HL-60/S4 (cell line): Measurements from ENCODE around the gene RHD.
"Not testable (repeated sequence)": the region's sequence is repeated elsewhere in the genome, so short reads cannot be mapped to it uniquely, and the experiment has no call there.

ENCODE experiments used
- in situ Hi-C: fragments of 300-500 bp; cut with MboI; formaldehyde crosslinking; loops from 2 replicates; pipeline ENCODE4 v1.14.3; 2022; ENCODE audit warnings: low sequenced_read_pairs

Gene RHD

DNA sequence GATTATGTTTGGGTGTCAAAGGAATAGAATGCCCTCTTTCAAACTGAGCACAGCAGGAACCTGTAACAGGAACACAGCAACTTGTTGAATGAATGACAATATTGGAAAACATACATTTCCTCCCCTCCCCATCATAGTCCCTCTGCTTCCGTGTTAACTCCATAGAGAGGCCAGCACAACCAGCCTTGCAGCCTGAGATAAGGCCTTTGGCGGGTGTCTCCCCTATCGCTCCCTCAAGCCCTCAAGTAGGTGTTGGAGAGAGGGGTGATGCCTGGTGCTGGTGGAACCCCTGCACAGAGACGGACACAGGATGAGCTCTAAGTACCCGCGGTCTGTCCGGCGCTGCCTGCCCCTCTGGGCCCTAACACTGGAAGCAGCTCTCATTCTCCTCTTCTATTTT, at the start of gene RHD:
Gene RHD (plus strand): TSS at position 272 of the 400 bp plus-strand sequence. CDS start 39 bp downstream, at position 311.
- in situ Hi-C loops = not testable (repeated sequence)

DNA sequence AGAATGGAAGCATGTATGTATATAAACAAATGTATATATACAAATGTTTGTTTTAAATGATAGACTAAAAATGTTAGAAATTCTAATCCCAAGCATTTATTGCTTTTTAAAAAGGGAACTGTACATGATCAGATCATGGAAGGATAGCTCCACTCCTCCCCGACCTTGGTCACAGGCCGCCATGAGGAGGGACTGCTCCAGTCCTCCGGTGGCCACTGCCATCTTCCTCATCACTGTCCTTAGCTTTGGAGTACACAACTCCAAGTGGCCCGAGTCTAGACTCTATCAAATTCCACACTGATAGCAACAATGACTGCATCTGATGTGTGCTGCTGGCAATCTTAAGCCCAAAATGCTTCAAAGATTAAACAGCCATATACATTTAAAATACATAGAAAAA, 49.7 kb upstream of the RHD start:
- in situ Hi-C loops = loop anchor here (25.0 kb wide), 1 partner anchor 535 kb away; no protein-coding TSS in a partner anchor

DNA sequence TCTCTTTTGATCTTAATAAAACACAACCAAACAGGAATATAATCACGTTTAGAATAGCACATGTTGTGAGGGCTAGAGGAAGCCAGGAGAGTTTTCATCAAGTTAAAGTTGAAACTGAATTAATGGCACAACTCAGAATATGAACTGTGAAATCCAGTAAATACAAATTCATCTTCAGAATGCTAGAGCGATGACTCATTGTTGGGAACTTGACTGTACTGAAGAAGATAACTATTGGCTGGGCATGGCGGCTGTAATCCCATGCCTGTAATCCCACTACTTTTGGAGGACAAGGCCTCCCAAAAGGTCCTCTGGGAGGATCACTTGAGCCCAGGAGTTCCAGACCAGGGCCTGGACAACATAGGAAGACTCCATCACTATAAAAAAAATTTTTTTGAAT, 48.8 kb upstream of the RHD start:
- in situ Hi-C loops = loop anchor here (25.0 kb wide), 1 partner anchor 536 kb away; no protein-coding TSS in a partner anchor

DNA sequence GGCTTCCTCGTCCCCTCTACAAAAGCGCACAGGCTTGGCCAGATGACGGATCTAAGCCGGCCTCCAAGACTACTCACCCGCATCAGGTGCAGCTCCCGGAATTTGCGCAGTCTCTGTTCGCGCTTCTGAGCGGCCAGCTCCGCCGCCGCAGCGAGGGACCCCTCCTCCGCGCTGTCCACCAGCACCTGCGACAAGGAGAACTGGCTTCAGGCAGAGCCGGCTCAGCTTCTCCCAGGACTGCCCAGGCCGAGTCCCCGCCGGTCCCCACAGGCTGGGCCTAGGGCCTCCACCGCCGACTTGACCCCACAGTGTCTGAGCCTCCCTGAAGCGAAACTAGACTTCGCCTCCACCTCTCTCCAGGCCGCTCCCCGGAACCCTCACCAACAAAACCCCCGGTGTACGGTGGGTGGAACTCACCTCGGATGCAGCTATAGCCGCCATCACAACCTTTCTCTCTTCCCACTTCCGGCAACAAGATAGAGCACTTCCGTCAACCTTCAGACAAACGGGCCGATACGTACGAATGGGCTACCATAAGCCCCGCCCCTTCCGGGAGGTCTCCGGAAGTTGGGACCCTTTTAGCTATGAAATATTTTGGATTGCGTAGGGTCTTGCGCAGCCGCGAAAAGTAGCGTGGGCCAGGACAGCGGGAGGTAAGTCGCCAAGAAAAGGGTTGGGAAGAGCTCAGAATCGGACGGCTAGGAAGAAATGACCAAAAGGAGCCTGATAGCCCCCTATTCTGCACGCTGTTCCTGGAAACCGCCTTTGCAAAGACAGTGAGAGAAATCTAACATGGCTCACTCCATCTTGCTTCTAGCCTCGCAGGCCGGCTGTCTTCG, 40.1 kb upstream of the RHD start, which contains the start of gene SYF2:
Gene SYF2 (minus strand): TSS at position 476 of the 839 bp plus-strand sequence. CDS start 35 bp downstream, at position 441.
- in situ Hi-C loops = no loop called here

DNA sequence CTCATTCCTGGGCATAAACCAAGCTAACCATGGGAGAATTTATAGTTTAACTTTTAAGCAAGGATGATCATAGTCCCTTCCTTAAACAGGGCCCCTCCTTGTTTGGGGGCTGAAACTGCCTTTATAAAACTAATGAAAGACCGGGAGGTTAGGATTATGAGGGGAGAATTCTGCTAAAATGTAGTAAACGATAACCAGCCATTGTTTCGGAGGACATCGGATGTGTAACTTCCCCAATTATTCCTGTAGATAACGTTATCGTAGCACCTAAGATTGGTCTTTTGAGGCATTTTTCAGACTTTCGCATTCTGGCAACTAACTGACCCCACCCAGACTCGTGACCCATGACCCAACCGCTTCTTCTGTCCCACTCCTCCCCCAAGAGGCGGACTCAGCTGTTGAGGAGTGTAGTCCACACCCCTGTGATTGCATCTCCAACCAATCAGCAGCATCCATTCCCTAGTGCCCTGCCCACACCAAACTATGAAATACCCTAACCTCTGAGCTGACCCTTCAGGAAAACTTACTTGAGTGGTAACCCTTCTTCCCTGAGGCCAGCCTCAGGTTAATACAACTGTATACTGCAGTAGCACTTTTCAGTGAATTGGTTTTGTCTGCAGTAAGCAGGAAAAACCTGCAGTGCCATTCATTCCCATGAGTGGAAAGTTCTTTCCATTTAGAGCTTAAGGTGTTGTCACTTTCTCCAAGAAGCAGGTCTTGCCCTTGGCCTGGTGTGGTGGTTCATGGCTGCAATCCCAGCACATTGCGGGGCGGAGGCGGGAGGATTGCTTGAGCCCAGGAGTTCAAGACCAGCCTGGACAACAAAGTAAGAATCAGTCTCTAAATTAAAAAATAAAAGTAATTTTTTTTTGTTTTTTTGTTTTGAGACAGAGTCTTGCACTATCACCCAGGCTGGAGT, 39.2 kb upstream of the RHD start:
- in situ Hi-C loops = no loop called here

DNA sequence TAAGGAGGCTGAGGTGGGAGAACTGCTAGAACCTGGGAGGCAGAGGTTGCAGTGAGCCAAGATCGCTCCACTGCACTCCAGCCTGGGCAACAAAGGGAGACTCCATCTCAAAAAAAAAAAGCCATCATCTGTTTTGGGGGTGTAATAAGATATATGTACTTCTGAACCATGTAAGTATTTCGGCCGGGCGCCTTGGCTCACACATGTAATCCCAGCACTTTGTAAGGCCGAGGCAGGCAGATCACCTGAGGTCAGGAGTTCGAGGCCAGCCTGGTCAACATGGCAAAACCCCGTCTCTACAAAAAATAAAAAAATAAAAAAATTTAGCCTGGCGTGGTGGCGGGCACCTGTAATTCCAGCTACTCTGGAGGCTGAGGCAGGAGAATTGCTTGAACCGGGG, 36.9 kb upstream of the RHD start:
- in situ Hi-C loops = not testable (repeated sequence)

DNA sequence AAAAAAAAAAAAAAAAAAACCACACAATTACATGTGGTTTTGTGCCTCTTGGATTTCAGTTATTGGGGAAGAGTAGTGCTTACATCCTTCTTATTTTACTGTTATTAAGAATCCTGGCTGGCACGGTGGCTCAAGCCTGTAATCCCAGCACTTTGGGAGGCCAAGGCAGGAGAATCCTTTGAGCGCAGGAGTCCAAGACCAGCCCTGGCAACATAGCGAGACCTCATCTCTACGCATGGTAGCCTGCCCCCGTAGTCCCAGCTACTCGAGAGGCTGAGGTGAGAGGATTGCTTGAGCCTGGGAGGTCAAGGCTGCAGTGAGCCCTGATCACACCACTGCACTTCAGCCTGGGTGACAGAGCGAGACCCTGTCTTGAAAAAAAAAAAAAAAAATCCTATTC, 36.0 kb upstream of the RHD start:
- in situ Hi-C loops = not testable (repeated sequence)

DNA sequence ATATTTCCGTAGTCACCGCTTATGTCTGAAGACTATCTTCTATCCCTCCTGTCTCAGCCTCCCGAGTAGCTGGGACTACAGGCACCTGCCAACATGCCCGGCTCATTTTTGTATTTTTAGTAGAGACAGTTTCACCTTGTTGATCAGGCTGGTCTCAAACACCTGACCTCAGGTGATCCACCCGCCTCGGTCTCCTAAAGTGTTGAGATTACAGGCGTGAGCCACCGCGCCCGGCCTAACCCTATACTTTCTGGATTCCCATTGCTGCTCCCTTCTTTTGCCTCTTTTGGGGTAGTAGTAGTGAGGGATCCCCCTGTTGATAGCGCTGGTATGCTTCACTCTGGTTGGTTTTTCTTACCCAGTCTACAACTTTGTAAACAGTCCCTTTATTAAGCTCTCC, 34.3 kb upstream of the RHD start:
- in situ Hi-C loops = no loop called here

DNA sequence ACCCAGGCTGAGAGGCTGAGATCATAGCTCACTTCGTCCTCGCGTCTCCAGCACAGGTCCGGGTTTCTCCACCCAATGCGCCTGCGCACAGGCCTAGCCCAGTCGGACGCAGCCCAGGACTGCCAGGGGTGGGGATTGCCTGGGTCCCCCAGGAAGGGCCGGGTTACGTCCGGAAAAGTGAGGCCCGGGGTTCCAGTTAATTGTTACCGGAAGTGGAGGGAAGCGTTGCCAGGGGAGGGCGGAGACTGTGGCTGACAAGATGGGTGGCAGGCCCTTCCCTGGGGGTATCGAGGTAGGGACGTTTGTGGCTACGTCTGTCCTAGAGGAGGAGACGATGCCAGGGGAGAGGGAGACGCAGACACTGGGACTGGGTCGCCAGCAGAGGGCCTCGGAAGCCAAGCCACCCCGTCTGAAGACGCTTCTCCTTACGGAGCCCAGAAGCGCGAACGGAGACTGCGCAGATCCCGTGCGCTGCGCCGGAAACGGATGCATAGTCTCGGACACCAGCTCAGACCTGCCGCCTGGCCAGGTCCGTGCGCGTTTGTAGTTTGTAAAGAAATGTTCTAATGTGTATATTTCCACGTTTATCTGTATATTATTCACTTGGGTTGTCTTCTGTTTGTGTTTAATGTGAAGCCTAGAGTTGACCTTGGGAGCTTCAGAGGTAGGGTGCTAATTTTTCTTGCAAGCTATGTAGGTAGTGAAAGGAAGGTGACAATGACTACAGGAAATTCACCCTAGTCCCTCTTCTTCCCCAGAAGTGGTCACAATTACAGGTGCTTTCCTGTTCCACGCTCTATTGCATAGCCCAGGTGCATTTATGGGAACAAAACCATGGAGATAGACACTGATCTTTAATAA, 32.4 kb upstream of the RHD start:
- in situ Hi-C loops = no loop called here

DNA sequence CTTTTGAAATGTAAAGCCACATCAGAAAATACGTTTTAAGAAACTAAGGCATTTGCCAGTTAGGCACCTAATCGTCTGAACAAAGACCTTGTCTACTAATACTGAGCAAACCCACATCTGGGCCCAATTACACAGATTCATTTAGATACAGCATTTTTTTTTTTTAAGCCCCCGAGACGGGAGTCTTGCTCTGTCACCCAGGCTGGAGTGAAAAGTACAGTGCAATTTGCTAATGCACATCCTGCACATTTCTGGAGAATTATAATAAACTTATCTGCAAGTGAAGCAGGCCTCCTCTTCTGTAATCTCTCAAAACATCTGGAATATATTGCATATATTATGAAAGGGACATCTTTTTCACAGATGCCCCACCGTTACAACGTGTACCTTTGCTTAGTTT, 28.4 kb upstream of the RHD start:
- in situ Hi-C loops = no loop called here

DNA sequence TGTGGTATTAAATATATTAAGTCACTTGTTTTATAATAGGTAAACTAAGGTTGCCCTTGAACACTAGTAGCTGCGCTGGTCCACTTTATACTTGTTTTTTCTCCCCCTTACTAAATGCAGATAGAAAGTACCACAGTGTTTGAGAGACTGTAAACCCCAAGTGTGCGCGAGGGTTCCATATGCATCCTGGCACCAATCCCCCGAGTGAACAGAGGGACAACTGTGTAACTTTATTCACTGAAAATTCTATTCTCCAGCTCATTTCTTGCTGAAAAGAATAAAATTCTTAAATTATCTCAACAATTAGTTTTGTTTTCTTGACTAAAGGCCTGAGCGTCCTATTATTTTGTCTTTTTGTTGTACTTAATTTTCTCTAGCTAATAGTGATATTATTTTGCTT, 26.9 kb upstream of the RHD start:
- in situ Hi-C loops = no loop called here

DNA sequence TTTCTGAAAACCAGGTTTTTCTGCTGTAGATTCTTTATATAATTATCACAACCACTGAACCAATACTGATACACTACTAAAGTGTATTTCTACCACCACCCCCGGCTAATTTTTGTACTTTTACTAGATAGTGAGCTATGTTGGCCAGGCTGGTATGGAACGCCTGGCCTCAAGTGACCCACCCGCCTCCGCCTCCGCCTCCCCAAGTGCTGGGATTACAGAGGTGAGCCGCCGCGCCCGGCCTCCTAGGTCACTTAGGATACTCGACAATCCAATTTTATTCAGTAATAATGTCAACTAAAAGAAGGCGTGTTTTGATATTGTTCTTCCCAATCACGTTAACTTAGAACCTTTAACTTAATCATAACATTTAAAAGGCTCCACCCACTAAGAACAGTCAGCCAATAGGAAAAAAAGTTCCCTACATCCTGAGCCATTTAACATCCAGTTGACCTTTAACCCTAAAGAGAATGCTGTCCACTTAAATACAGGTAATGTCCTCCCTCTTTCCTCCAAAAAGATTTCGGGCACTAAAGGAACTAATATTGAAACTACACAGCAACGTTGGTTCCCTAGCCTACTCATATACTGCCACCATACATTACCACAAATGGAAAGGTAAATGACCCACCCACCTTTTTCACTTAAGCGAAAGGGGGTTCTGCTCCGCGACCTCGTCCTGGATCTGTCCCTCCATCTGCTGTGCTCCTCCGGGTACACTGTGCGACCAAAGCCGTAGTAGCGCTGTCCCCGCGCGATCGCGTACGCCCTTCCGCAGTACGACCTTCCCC, 26.3 kb upstream of the RHD start:
- in situ Hi-C loops = no loop called here

DNA sequence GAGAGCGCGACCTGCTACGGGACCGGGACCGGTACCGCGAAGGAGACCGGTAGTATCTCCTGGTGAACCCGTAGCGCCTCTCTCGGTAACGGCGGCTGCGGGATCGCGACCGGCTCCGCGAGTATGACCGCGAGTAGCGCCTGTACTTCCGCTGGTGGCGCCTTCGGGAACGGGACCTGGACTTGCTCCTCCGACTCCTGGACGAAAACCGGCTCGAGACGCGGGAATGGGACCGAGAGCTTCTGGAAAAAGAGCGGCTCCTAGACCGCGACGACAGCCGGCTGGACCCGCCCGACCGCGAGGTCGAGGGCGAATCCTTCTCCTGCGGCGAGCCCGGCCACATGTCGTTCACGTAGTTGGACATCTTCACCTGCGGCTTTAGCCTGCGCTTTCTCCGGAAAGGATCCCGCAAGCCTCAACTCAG, 25.7 kb upstream of the RHD start:
- in situ Hi-C loops = no loop called here

DNA sequence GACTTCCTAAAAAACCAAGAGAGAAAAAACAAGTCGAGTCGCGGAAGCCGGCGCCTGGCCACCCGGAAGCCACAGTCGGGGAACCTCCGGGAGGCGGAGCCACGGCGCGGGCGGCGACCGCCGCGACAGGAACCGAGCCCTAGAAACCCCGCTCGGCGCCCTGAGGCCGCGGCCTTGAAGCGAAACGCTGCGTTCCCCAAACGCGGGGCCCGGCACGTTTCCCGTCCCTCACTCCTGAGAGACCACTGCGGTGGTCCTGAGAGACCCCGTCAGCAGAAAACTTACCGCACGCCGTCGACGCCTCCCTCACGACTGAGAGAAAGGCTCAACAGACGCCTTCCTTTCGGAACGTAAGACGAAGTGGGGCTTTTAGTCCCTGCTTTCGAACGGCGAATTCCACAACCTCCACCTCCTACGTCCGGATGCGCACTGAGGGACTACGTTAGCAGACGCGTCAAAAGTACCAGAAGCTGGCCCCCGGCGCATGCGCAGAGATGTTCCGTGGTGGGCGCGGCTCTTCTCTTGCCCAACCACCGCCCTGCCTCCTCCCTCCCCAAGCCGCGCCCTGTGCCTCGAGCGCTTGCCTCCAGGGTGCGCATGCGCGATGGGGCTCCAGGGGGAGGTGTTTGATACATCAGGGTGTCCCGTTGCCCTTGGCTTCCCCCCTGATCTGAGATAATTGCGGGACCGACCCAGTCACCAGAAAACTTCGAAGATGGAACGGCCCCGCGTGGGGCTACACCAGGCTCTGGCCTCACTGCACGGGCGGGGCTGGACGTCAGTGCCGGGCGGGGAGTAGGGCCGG, 25.1 kb upstream of the RHD start, which contains the start of gene RSRP1:
Gene RSRP1 (minus strand): TSS at position 431 of the 805 bp plus-strand sequence. CDS start 491 bp downstream, outside the sequence.
- in situ Hi-C loops = no loop called here

DNA sequence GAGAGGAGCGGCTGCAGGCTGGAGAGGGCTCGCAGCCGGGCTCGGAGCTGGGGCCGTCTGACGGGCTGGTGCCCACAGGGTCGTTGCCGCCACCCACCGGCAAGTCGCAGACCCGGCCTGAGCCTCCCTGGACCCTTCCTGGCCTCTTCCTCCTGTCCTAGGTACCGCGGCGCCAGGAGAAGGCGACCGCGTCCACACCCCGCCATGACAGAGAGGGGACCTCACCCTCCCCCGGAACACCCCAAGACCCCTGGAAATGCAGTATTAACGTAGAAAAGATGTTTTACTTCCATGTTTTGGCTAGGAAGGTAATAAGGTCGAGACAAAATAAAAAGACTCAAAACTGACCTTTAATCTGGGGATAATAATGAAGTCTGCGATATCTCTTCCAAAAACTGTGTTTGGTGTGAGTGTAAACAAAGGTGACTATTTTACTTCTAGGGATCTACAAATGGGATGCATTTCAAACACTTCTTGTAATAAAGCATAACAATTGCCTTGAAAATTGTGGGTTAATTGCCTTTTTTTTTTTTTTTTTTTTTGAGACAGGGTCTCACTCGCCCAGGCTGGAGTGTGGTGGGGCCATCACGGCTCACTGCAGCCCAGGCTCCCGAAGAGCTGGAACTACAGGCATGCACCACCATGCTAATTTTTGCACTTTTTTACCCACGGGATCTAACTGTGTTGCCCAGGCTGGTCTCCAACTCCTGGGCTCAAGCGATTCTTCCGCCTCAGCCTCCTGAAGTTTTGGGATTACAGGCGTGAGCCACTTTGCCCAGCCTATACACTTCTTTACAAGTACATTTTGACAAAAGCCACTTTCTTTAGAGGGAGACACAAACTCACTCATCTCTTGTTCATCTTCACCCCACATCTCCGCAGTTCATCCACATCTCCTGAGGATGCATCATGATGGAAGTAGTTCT, 24.2 kb upstream of the RHD start:
- in situ Hi-C loops = no loop called here

DNA sequence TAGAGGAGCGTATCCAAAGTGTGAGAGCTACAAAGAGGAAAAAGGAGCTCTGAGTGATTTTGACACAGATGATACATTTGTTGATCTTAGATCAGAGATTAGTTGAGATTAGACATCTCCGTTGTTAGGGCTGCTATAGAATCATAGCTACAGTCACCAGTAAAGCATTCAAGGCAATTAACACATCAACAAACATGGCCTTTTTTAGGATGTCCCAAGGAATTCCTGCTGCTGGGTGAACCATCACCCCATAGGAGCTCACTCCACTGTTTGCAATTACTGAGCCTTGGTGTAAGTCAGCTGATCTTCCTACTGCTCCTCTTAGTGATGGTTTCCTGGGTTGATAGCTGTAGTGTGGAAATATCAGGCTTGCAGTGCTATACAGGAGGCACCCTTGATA, 18.4 kb upstream of the RHD start:
- in situ Hi-C loops = loop anchor here (10.0 kb wide), 1 partner anchor 551 kb away; the partner anchor contains the start of gene SELENON

DNA sequence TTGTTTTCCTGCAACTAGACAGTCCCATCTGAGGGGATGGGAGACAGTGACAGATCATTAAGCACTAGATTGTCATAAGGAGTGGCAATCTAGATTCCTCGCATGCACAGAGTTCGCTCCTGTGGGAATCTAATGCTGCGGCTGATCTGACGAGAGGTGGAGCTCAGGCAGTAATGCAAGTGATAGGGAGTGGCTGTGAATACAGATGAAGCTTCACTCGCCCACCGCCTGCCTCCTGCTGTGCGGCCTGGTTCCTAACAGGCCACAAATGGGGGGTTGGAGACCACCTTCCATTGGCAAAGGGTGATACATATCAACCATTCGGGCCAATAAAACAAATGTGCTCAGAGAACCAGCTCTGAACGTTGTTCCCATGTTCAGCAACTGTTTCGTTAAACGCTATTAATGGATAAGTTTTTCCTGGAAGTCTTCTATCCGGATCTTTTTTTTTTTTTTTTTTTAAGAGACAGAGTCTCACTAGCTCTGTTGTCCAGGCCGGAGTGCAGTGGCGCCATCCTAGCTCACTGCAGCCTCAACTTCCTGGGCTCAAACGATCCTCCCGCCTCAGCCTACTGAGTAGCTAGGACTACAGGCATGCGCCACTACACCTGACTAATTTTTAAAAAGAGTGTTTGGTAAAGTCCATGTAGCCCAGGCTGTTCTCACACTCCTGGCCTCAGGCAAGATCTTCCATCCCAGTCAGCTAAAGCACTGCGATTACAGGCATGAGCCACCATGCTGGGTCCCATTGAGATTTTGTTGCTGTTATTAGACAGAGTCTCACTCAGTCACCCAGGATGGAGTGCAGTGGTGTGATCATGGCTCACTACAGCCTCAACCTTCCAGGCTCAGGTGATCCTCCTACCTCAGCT, 16.4 kb upstream of the RHD start:
- in situ Hi-C loops = loop anchor here (10.0 kb wide), 1 partner anchor 549 kb away; the partner anchor contains the start of gene SELENON
